SK-N-SH (cell line): Measurements from ENCODE around the gene EIF3D. TPM values are rescaled to one million over a fixed set of nuclear protein-coding genes. Genes with fewer than 3 reads are reported as not detected.
A peak's percentile ranks its signal among the peaks of the same experiment; 100 is the strongest.

Experiments
- ELF1 ChIP-seq: IDR thresholded peaks from 2 replicates; pipeline ENCODE4 v1.4.0; 2012
- EP300 ChIP-seq, 2 experiments: IDR thresholded peaks; 2 replicates each; pipeline versions ENCODE4 v1.4.0 to v1.6.1; 2012; ENCODE audit warnings: borderline replicate concordance in 1 of 2, low read depth in 1 of 2, low read length in 1 of 2
- EZH2phosphoT487 ChIP-seq: fragments of 200-600 bp; sonication (generic); IDR thresholded peaks from 2 replicates; pipeline ENCODE4 v1.6.1; 2017; ENCODE audit warnings: low read depth, mixed run types, mild to moderate bottlenecking, antibody characterized with exemption, moderate library complexity, borderline replicate concordance
- GATA2 ChIP-seq: sonication (generic); formaldehyde crosslinking; IDR thresholded peaks from 2 replicates; pipeline ENCODE4 v1.5.0; 2020; ENCODE audit warnings: mild to moderate bottlenecking, missing genetic modification reagents
- MEF2A ChIP-seq: IDR thresholded peaks from 2 replicates; pipeline ENCODE4 v1.4.0; 2012; ENCODE audit warnings: low read depth, borderline replicate concordance
- NFIC ChIP-seq: IDR thresholded peaks from 2 replicates; pipeline ENCODE4 v1.4.0; 2012; ENCODE audit warnings: borderline replicate concordance
- NRF1 ChIP-seq: IDR thresholded peaks from 2 replicates; pipeline ENCODE4 v1.6.1; 2012; ENCODE audit warnings: low read depth, mild to moderate bottlenecking, low read length
- PBX3 ChIP-seq: IDR thresholded peaks from 2 replicates; pipeline ENCODE4; 2012
- POLR2AphosphoS5 ChIP-seq: IDR thresholded peaks from 2 replicates; pipeline ENCODE4 v1.6.1; 2012; ENCODE audit warnings: low read depth, low read length
- RAD21 ChIP-seq: IDR thresholded peaks from 2 replicates; pipeline ENCODE4 v1.6.1; 2012; ENCODE audit warnings: mild to moderate bottlenecking, low read length
- RCOR1 ChIP-seq: fragments of 150-350 bp; IDR thresholded peaks from 2 replicates; pipeline ENCODE4 v1.6.1; 2017; ENCODE audit warnings: antibody characterized with exemption, low read length
- SIN3A ChIP-seq: IDR thresholded peaks from 2 replicates; pipeline ENCODE4 v1.6.1; 2012; ENCODE audit warnings: low read depth, mild to moderate bottlenecking, low read length, moderate library complexity, borderline replicate concordance
- TAF1 ChIP-seq: IDR thresholded peaks from 2 replicates; pipeline ENCODE4 v1.6.1; 2012; ENCODE audit warnings: low read depth, mild to moderate bottlenecking, low read length, moderate library complexity, borderline replicate concordance
- USF1 ChIP-seq: IDR thresholded peaks from 2 replicates; pipeline ENCODE4 v1.4.0; 2012; ENCODE audit warnings: low read depth, borderline replicate concordance
- YY1 ChIP-seq: IDR thresholded peaks from 2 replicates; pipeline ENCODE4 v1.4.0; 2012; ENCODE audit warnings: low read depth, mild to moderate bottlenecking
- polyA plus RNA-seq, 3 experiments: library from polyadenylated mRNA; depleted of rRNA; stranded (reverse); fragments of >200 nt; gene quantifications; 2 replicates each; pipeline ENCODE4 v1.2.3, GENCODE V29; 2012
- TF ChIP-seq, protein P1 (sequence below): IDR thresholded peaks from 2 replicates; pipeline ENCODE4 v1.6.1; 2012; ENCODE audit warnings: mild to moderate bottlenecking, low read depth, low read length, moderate library complexity
- TF ChIP-seq, protein P2 (sequence below): IDR thresholded peaks from 2 replicates; pipeline ENCODE4 v1.4.0; 2012; ENCODE audit warnings: low read depth
- TF ChIP-seq, protein P3 (sequence below): fragments of 150-350 bp; IDR thresholded peaks from 2 replicates; pipeline ENCODE4 v1.6.1; 2017; ENCODE audit warnings: antibody characterized with exemption, low read length, low read depth, borderline replicate concordance

EIF3D gene
- polyA plus RNA-seq, 1 of the 3 experiments (the other 2 are of a cell fraction), result 423 TPM

DNA sequence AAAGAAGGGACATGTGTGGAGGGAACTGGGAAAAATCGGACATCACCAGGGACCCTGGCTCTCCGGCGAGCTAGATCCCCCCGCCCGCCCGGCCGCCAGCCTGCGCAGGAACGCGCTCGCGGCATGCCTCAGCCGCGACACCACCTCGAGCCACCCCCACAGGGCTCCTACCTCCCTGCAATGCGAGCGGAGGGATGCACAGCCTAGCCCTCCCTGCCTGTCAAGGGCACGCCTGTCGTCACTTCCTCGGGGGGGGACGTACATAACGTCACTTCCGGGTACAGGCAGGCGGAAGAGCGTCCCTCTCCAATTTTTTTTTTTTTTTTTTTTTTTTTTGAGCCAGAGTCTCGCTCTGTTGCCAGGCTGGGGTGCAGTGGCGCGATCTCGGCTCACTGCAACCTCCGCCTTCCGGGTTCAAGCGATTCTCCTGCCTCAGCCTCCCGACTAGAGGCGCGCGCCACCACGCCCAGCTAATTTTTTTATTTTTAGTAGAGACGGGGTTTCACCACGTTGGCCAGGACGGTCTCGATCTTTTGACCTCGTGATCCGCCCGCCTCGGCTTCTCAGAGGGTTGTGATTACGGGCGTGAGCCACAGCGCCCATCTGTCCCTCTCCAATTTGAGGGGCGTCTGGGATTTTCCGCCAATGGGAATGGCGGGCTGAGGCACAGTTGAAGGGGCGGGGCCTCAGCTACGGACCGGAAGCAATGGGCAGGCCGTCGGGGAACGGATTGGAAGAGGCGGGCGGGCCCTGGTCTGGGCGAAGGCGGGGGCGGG is 47.4 kb downstream of the EIF3D start, which contains the start of gene TXN2 (continued):
- TF ChIP-seq PBX3 (peak; percentile 86), NRF1 (no peak), MEF2A (no peak), SIN3A (no peak; the same call in 1 of the 2 replicates), POLR2AphosphoS5 (peak; percentile 90), RCOR1 (no peak; the same call in 1 of the 2 replicates), EZH2phosphoT487 (no peak), EP300 (IDR thresholded peaks at IDR 0.05; ENCODE audit: borderline replicate concordance in 1 of 2, low read depth in 1 of 2, low read length in 1 of 2) (no peak), TAF1 (peak; percentile 33; the same call in 1 of the 2 replicates), RAD21 (no peak), USF1 (no peak), ELF1 (peak; percentile 77), NFIC (no peak), GATA2 (CRISPR knock-in tag) (no peak), YY1 (peak; percentile 72)
- TF ChIP-seq, protein P1, sequence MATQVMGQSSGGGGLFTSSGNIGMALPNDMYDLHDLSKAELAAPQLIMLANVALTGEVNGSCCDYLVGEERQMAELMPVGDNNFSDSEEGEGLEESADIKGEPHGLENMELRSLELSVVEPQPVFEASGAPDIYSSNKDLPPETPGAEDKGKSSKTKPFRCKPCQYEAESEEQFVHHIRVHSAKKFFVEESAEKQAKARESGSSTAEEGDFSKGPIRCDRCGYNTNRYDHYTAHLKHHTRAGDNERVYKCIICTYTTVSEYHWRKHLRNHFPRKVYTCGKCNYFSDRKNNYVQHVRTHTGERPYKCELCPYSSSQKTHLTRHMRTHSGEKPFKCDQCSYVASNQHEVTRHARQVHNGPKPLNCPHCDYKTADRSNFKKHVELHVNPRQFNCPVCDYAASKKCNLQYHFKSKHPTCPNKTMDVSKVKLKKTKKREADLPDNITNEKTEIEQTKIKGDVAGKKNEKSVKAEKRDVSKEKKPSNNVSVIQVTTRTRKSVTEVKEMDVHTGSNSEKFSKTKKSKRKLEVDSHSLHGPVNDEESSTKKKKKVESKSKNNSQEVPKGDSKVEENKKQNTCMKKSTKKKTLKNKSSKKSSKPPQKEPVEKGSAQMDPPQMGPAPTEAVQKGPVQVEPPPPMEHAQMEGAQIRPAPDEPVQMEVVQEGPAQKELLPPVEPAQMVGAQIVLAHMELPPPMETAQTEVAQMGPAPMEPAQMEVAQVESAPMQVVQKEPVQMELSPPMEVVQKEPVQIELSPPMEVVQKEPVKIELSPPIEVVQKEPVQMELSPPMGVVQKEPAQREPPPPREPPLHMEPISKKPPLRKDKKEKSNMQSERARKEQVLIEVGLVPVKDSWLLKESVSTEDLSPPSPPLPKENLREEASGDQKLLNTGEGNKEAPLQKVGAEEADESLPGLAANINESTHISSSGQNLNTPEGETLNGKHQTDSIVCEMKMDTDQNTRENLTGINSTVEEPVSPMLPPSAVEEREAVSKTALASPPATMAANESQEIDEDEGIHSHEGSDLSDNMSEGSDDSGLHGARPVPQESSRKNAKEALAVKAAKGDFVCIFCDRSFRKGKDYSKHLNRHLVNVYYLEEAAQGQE, result 0 out of 2 replicates have a peak, but pooled peaks have one; percentile 13
- TF ChIP-seq, protein P2, sequence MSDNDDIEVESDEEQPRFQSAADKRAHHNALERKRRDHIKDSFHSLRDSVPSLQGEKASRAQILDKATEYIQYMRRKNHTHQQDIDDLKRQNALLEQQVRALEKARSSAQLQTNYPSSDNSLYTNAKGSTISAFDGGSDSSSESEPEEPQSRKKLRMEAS, result peak; percentile 71
- TF ChIP-seq, protein P3, sequence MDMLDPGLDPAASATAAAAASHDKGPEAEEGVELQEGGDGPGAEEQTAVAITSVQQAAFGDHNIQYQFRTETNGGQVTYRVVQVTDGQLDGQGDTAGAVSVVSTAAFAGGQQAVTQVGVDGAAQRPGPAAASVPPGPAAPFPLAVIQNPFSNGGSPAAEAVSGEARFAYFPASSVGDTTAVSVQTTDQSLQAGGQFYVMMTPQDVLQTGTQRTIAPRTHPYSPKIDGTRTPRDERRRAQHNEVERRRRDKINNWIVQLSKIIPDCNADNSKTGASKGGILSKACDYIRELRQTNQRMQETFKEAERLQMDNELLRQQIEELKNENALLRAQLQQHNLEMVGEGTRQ, result no peak
